Activated naive CD8-positive, alpha-beta T cell treated with anti-CD3 and anti-CD28 coated beads for 36 hours (primary cell): ENCODE data around the gene DDA1. TPM values are rescaled to one million over a fixed set of nuclear protein-coding genes. Genes with fewer than 3 reads are reported as not detected.
"Not testable (repeated sequence)": the region's sequence is repeated elsewhere in the genome, so short reads cannot be mapped to it uniquely, and the experiment has no call there.

Experiments used
- DNase-seq: peaks from one replicate; pipeline ENCODE4 v3.0.0; 2021
- H3K27ac Mint-ChIP-seq: one replicate; pipeline ENCODE4 v1.8.0; 2022; ENCODE audit warnings: mild to moderate bottlenecking, moderate library complexity, mixed read lengths
- H3K27me3 Mint-ChIP-seq: one replicate; pipeline ENCODE4 v1.8.0; 2022; ENCODE audit warnings: mild to moderate bottlenecking, mixed read lengths
- H3K36me3 Mint-ChIP-seq: one replicate; pipeline ENCODE4 v1.8.0; 2021; ENCODE audit warnings: mild to moderate bottlenecking, mixed read lengths
- H3K4me1 Mint-ChIP-seq: one replicate; pipeline ENCODE4 v1.8.0; 2021; ENCODE audit warnings: mixed read lengths
- H3K4me3 Mint-ChIP-seq: one replicate; pipeline ENCODE4 v1.8.0; 2022; ENCODE audit warnings: mild to moderate bottlenecking, moderate library complexity, mixed read lengths
- H3K9me3 Mint-ChIP-seq: one replicate; pipeline ENCODE4 v1.8.0; 2022; ENCODE audit warnings: mixed read lengths
- total RNA-seq, 2 experiments: library from RNA; stranded (reverse); gene quantifications; one replicate each; pipeline ENCODE4 v1.2.3, GENCODE V29; 2021

DDA1 gene
- total RNA-seq = 10 to 100 TPM; 41.0 to 43.6 TPM

GRCh38 chr19:17309198-17309964 lies at the start of gene DDA1:
Gene DDA1 (plus strand): TSS chr19:17309563. CDS start chr19:17309655, 92 bp downstream.
- DNase-seq = peak; percentile 98
- Mint-ChIP-seq H3K9me3 (no peaks in the 10 kb centered on the region), H3K27ac (peak within 1 kb of the TSS; percentile 94), H3K36me3 (peaks cover 19% of the 10 kb centered on the region), H3K4me1 (peaks cover 35% of the 10 kb centered on the region), H3K4me3 (peak within 1 kb of the TSS; percentile 98), H3K27me3 (no peaks in the 10 kb centered on the region)

- H3K27ac Mint-ChIP-seq = no peak overlapping the region
- H3K4me3 Mint-ChIP-seq = no peak overlapping the region
- no peak for DNase-seq
- H3K4me1 Mint-ChIP-seq = peaks cover 3% of the 10 kb centered on the region
- H3K9me3 Mint-ChIP-seq = peaks cover 1% of the 10 kb centered on the region
- no peaks in the 10 kb centered on the region for H3K36me3 Mint-ChIP-seq
- no peaks in the 10 kb centered on the region for H3K27me3 Mint-ChIP-seq
These were observed 49.4 kb upstream of the DDA1 start for GRCh38 chr19:17259934-17260333.

GRCh38 chr19:17260842-17261325 lies 48.5 kb upstream of the DDA1 start:
- H3K27ac Mint-ChIP-seq = no peak overlapping the region
- H3K4me1 Mint-ChIP-seq = peaks cover 3% of the 10 kb centered on the region
- no peaks in the 10 kb centered on the region for H3K27me3 Mint-ChIP-seq
- peaks cover 1% of the 10 kb centered on the region for H3K9me3 Mint-ChIP-seq
- no peaks in the 10 kb centered on the region for H3K36me3 Mint-ChIP-seq
- H3K4me3 Mint-ChIP-seq = no peak overlapping the region
- peak; percentile 88 for DNase-seq

DNA sequence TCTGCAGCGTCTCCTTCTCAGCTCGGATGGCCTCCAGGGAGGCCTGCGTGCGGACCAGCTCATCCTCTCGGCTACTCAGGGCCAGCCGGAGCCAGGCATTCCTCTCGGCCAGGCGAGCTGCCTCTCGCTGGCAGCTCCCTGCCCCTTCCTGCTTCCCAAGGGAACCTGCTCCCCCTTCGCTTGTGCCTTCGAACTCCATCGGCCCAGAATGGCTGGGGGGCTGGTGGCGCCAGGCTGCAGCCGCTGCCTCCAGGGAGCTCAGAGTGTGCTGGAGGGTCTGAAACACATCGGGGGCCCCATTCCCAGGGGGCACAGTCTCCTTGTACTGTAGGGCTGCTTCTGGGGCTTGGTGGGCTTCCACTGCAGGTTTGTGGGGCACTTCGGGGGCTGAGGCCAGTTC lies 46.8 kb upstream of the DDA1 start:
- no peak for DNase-seq
- H3K27ac Mint-ChIP-seq = no peak overlapping the region
- no peak overlapping the region for H3K4me3 Mint-ChIP-seq
- H3K9me3 Mint-ChIP-seq = peaks cover 5% of the 10 kb centered on the region
- peaks cover 10% of the 10 kb centered on the region for H3K4me1 Mint-ChIP-seq
- peaks cover 2% of the 10 kb centered on the region for H3K36me3 Mint-ChIP-seq
- peaks cover 4% of the 10 kb centered on the region for H3K27me3 Mint-ChIP-seq

DNA sequence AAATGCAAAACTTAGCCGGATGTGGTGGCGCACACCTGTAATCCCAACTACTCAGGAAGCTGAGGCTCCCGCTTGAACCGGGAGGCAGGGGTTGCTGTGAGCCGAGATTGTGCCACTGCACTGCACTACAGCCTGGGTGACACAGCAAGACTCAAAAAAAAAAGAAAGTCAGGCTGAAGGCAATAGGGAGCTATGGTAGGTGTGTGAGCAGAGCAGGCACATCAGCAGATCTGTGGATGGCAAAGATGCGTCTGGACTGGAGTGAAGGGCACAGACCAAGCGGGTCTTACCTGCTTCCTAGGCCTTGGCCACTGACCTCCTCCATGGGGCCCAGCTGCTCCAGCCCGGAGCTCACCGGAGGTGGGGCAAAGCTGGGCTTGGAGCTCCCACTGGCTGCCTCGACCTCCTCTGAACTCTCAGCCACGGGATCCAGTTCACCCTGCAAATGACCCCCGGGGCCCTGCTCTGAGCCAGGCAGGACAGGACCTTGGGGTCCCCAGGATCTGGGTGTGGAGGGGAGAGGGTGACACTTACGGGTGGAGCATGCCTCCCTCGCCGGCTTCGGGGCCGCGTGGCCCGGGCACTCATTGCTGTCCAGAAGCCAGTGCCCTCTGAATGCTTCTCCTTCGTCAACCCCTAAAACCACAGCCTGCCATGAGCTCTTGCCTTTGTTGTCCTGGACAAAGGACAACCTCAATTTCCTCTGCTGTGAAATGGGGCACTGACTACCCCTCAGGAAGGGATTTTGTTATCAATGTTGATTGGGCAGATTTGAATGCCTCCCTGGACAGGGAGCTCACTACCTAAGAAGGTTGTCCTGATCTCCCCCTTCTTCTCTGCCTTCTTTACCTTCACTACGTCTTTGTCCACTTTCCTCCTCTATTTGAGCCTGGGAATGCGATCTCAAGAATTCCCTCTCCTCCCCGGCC lies 45.4 kb upstream of the DDA1 start:
- peaks cover 2% of the 10 kb centered on the region for H3K36me3 Mint-ChIP-seq
- H3K27me3 Mint-ChIP-seq = peaks cover 4% of the 10 kb centered on the region
- no peak overlapping the region for H3K4me3 Mint-ChIP-seq
- DNase-seq = no peak
- H3K27ac Mint-ChIP-seq = no peak overlapping the region
- peaks cover 5% of the 10 kb centered on the region for H3K9me3 Mint-ChIP-seq
- H3K4me1 Mint-ChIP-seq = peaks cover 10% of the 10 kb centered on the region

- peaks cover 4% of the 10 kb centered on the region for H3K27me3 Mint-ChIP-seq
- peaks cover 5% of the 10 kb centered on the region for H3K9me3 Mint-ChIP-seq
- no peak within 1 kb of the TSS for H3K4me3 Mint-ChIP-seq
These were observed 44.8 kb upstream of the DDA1 start, which contains the start of gene USHBP1 for GRCh38 chr19:17264641-17264979. Gene USHBP1 (minus strand): TSS chr19:17264745. CDS start chr19:17264299, 446 bp downstream.

GRCh38 chr19:17266026-17266425 lies 43.3 kb upstream of the DDA1 start:
- H3K36me3 Mint-ChIP-seq = peaks cover 14% of the 10 kb centered on the region
- peaks cover 4% of the 10 kb centered on the region for H3K27me3 Mint-ChIP-seq
- no peak for DNase-seq

More at GRCh38 chr19:17264641-17264979, 44.8 kb upstream of the DDA1 start, which contains the start of gene USHBP1:
- Mint-ChIP-seq H3K27ac (no peak within 1 kb of the TSS), H3K4me1 (peaks cover 10% of the 10 kb centered on the region), H3K36me3 (peaks cover 4% of the 10 kb centered on the region)
- DNase-seq = no peak

DNA sequence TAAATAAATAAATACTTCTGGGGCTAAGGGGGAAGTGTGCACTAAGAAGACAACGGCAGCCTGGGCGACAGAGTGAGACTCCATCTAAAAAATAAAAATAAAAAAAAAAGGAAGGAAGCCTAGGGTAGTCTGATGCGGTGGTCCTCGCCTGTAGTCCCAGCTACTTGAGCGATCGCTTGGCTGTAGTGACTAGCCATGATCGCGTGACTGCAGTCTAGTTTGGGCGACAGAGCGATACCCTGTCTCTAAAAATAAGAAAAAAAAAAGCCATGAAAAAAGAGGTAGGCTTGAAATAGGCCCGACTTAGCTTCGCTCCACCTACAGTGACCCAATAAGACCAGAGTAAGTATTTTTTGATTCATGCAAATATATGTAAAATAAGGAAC lies 42.8 kb upstream of the DDA1 start:
- H3K4me1 Mint-ChIP-seq = peaks cover 8% of the 10 kb centered on the region
- H3K36me3 Mint-ChIP-seq = peaks cover 18% of the 10 kb centered on the region
- DNase-seq = no peak
- H3K4me3 Mint-ChIP-seq = peak overlapping the region; percentile 86
- peaks cover 4% of the 10 kb centered on the region for H3K9me3 Mint-ChIP-seq
- H3K27me3 Mint-ChIP-seq = peaks cover 4% of the 10 kb centered on the region
- H3K27ac Mint-ChIP-seq = peak overlapping the region; percentile 73

More at GRCh38 chr19:17266026-17266425, 43.3 kb upstream of the DDA1 start:
- no peak overlapping the region for H3K27ac Mint-ChIP-seq
- H3K9me3 Mint-ChIP-seq = peaks cover 4% of the 10 kb centered on the region
- no peak overlapping the region for H3K4me3 Mint-ChIP-seq
- H3K4me1 Mint-ChIP-seq = peaks cover 8% of the 10 kb centered on the region

DNA sequence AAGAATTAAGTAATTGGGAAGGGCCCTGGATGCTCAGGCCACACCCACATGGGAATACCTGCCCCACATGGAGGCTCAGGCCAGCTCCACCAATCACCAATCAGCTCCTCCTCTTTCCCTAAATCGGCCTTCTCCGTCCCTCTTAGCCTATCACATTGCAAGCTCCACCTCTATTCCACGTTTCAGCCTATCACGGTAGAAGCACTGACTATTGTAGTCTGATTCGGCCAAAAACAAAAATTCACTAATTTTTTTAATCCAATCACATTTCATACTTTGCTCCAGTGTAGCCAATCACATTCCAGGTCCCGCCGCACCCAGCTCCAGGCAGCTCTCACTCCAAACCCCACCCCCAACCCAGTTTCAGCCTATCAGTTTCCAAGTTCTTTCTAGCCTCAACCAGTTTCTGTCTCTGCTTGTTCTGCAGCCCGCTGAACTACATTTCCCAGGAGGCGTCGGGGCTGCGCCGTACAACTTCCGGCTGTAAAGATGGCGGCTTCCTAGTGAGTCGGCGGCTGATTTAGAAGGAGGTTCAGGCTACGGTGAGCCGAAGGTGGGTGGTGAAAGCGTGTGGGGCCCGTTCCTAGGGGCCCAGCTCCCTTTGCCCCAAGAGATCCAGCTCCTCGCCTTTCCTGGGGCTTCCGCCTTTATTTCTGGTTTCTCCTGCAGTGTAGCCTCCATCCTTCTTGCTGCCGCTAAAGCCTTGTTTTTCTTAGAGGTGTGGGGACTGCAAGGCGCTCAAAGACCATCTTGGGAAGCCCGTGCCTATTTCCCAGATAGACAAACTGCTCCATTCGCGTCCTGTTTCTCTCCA lies 42.2 kb upstream of the DDA1 start, which contains the start of gene BABAM1:
Gene BABAM1, plus strand, starts transcription at position 469 of the 814 bp plus-strand sequence. CDS start 1,364 bp downstream, outside the sequence.
- H3K4me1 Mint-ChIP-seq = peaks cover 8% of the 10 kb centered on the region
- peak within 1 kb of the TSS; percentile 86 for H3K4me3 Mint-ChIP-seq

GRCh38 chr19:17268754-17269153 lies 40.6 kb upstream of the DDA1 start:
- no peak for DNase-seq
- H3K27ac Mint-ChIP-seq = no peak overlapping the region
- peaks cover 4% of the 10 kb centered on the region for H3K27me3 Mint-ChIP-seq
- H3K9me3 Mint-ChIP-seq = peaks cover 4% of the 10 kb centered on the region
- H3K4me3 Mint-ChIP-seq = peak overlapping the region; percentile 86
- peaks cover 8% of the 10 kb centered on the region for H3K4me1 Mint-ChIP-seq
- H3K36me3 Mint-ChIP-seq = peaks cover 20% of the 10 kb centered on the region

More for the DNA sequence above, 42.2 kb upstream of the DDA1 start, which contains the start of gene BABAM1:
- Mint-ChIP-seq H3K27me3 (peaks cover 4% of the 10 kb centered on the region), H3K27ac (peak within 1 kb of the TSS; percentile 73), H3K9me3 (peaks cover 4% of the 10 kb centered on the region), H3K36me3 (peaks cover 18% of the 10 kb centered on the region)
- peak; percentile 95 for DNase-seq

GRCh38 chr19:17274892-17275291 lies 34.5 kb upstream of the DDA1 start:
- peaks cover 34% of the 10 kb centered on the region for H3K36me3 Mint-ChIP-seq
- not testable (repeated sequence) for H3K4me3 Mint-ChIP-seq, H3K27me3 Mint-ChIP-seq, H3K27ac Mint-ChIP-seq, H3K4me1 Mint-ChIP-seq, DNase-seq, H3K9me3 Mint-ChIP-seq

- H3K4me3 Mint-ChIP-seq = no peak overlapping the region
- no peak overlapping the region for H3K27ac Mint-ChIP-seq
- H3K27me3 Mint-ChIP-seq = no peaks in the 10 kb centered on the region
- DNase-seq = no peak
- peaks cover 28% of the 10 kb centered on the region for H3K36me3 Mint-ChIP-seq
- no peaks in the 10 kb centered on the region for H3K4me1 Mint-ChIP-seq
- no peaks in the 10 kb centered on the region for H3K9me3 Mint-ChIP-seq
These were observed 33.8 kb upstream of the DDA1 start for GRCh38 chr19:17275441-17276175.

- peaks cover 8% of the 10 kb centered on the region for H3K4me1 Mint-ChIP-seq
- no peaks in the 10 kb centered on the region for H3K9me3 Mint-ChIP-seq
- H3K4me3 Mint-ChIP-seq = no peak overlapping the region
- H3K27me3 Mint-ChIP-seq = peaks cover 2% of the 10 kb centered on the region
- no peak overlapping the region for H3K27ac Mint-ChIP-seq
- no peak for DNase-seq
- peaks cover 31% of the 10 kb centered on the region for H3K36me3 Mint-ChIP-seq
These were observed 29.9 kb upstream of the DDA1 start for GRCh38 chr19:17279436-17279835.
